CD4-positive, alpha-beta T cell treated with Interleukin-17A for 4 hours (primary cell): ENCODE measurements around the gene ZNF85.
"Not testable (repeated sequence)": the region's sequence is repeated elsewhere in the genome, so short reads cannot be mapped to it uniquely, and the experiment has no call there.

Experiments
- DNase-seq: peaks from one replicate; pipeline ENCODE4 v3.0.0-alpha.2; 2020; ENCODE audit warnings: mixed read lengths

The ZNF85 gene

DNA sequence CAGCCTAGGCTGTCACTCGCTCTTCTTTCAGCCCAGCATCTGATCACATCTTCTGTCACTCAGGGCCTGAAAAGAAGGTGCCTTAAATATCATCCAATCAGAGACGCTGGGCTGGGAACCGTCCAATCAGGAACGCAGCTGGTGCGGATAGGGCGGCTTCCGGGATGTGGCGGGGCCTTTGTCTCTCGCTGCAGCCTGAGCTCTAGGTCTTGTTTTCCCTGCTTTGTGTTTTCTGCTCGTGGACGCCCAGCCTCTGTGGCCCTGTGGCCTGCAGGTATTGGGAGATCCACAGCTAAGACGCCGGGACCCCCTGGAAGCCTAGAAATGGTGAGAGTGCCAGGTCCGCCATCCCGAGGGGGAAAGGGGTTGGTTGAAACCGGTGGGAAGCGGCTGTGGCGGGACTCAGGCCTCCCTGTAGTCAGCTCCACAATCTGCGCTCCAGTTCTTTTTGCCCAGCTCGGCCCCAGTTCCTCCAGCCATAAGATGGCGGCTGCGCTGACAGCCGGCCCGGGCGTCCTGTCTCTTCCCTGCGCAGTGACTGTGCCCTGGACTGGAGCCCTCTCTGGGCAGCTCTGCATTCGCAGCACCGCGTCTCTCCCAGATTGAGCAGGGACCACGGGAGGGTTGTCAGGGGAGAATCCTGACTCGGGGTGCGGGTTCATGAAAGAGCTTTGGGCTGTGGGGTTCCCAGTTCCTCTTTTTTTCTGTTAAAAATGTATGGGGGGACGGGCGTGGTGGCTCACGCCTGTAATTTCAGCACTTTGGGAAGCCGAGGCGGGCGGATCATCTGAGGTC lies at the start of gene ZNF85:
ZNF85 (plus strand) TSS at position 175 of the 795 bp plus-strand sequence; CDS start at position 325, 150 bp downstream.
- DNase-seq, result peak; percentile 87

DNA sequence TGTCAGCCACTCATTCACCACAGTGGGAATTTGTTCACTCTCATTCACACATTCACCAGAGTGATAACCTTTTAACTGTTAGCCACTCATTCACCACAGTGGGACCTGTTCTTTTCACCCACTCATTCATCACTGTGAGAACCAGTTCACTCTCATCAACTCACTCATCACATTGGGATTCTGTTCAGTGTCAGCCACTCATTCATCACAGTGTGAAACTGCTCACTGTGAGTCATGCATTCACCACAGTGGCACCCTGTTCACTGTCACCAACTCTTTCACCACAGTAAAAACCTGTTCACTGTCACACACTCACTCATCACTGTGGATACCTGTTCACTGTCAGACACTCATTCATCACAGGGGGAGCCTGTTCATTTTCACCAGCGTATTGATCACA lies 43.5 kb upstream of the ZNF85 start:
- DNase-seq, result no peak

DNA sequence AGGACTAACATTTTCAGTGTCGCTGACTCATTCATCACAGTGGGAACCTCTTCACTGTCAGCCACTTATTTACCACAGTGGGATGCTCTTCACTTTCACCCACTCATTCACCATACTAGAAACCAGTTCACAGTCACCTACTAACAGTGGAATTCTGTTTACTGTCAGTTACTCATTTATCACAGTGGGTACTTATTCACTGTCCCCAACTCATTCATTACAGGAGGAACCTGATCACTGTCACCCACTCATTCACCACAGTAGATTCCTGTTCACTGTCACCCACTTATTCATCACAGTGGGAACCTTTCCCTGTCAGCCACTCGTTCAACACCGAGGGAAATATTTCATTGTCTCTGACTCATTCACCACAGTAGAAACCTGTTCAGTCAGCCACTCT lies 10.1 kb upstream of the ZNF85 start:
- DNase-seq, result no peak

DNA sequence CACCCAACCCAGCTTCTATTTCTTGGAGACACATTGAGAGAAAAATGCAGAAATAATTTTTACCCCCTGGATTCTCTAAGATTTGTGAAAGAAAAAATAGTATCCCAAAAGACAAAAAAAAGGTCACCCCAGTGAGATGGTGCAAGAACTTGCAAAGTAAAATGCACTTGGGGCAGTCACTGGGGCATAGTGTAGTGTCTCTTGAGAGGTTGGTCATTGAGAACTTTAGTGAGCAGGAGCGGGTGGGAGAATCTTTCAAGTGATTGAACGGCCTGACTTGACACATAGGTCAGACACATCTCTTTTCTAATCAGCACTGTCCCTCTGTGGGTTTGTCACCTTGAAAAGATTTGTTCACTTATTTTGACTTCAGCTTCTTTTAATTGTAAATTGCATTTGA lies 2.4 kb downstream of the ZNF85 start:
- DNase-seq, result no peak

DNA sequence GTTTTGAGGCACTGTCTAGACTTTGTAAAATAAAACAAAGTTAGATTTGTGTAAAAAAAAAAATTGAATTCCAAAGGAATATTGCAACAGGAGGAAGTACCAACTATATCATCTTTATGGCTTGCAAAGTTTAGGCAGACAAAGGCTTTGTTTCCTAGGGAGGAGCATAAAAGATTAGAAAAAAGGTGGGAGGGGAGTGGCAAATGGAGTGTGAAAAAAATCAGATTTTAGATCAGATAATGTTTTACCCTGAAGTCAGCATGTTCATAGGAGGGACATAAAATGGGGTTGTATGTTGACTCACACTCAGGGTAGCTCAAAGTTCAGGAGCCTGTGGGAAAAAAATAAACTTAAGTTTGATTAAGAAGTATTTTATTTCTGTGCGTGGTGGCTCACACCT lies 3.7 kb downstream of the ZNF85 start:
- no peak for DNase-seq

DNA sequence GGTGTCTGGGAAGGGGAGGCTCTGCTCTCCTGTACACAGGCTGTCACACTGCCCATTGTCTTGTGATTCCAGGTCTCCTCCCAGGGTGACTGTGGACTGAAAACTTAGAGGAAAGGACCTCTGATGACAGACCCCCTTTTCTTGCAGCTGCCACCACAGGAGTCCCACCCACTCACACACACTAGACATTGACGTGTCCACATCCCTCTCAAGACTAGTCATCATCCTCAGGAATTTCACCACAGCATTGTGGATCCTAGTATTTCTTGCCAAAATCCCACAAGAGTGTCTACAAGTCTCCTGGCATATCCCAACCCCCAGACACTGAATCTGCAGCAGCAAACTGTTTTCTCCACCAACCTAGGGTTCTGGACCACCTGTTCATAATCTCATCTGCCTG lies 5.3 kb downstream of the ZNF85 start:
- no peak for DNase-seq

DNA sequence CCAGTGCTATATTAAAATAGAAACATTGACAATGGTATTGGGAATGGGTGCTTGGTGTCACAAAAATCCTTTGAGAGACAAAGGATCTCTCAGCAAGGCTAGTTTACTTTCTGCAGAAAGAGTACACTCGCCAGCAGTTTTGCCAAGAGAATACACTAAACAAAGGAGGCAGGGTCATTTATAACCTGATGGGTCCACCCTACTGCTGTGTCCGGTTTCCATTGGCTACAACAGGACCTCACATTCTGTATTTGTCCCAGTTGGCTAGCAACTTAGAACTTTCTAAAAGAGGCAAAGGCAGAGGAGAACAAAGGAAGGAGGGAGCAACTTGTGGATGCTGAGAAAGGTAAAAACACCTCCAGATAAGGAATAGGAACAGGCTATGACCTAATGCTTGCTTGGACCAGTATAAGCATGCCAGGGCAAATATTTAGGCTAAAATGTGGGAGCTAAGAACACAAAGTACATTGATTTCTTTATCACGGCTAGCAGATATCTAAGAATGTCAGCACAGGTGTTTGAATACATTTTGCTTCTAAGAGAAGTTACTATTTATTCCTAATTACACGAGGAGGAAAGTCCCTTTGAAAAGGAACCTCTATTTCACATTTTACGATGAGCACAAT lies 13.4 kb downstream of the ZNF85 start:
- DNase-seq, result not testable (repeated sequence)

DNA sequence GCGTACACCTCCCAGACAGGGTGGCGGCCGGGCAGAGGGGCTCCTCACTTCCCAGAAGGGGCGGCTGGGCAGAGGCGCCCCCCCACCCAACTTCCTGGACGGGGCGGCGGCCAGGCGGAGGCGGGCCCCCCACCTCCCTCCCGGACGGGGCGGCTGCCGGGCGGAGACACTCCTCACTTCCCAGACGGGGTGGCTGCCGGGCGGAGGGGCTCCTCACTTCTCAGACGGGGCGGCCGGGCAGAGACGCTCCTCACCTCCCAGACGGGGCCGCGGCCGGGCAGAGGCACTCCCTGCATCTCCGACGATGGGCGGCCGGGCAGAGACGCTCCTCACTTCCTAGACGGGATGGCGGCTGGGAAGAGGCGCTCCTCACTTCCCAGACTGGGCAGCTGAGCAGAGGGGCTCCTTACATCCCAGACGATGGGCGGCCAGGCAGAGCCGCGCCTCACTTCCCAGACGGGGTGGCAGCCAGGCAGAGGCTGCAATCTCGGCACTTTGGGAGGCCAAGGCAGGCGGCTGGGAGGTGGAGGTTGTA lies 29.6 kb downstream of the ZNF85 start:
- not testable (repeated sequence) for DNase-seq

DNA sequence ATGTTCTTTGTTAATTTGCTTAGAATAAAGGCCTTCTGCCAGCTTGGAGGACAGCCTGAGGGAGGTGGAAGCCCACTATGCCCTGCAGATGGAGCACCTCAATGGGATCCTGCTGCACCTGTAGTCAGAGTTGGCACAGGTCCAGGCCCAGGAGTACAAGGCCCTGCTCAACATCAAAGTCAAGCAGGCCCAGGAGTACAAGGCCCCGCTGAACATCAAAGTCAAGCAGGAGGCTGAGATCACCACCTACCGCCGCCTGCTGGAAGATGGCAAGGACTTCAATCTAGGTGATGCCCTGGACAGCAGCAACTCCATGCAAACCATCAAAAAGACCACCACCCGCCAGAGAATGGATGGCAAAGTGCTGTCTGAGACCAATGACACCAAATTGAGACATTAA lies 41.7 kb downstream of the ZNF85 start:
- peak; percentile 12 for DNase-seq

DNA sequence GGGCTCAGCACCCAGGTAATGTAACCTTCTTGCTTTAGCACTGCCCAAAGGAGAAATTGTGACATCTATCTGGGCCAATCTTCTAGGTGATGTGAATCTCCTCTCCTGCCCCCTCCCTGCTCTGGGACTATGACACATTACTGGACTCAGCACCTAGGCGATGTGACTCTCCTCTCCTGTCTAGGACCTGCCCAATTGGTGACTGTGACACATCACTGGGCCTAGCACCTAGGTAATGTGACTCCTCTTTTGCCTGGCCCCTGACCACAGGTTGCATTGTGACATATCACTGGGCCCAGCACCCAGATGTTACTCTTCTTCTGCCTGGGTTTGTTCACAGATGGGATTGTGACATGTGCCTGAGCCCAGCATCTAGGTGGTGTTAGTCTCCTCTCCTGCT lies 45.0 kb downstream of the ZNF85 start:
- no peak for DNase-seq

DNA sequence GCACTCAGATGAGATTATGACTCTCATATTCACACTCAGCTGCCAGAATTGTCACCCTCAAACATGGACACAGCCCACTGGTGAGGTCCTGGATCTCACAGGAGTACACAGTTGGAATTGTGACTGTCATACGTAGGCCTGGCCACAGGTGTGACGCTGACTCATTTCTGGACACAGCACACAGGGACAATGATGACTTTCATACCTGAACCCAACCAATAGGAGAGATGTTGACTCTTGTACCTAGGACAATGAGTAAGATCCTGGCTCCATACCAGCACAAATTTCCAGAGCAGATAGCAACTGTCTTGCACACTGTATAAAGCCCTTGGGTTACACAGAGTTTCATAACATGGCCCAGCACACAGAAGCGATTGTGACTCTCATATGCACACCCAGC lies 46.4 kb downstream of the ZNF85 start:
- no peak for DNase-seq

DNA sequence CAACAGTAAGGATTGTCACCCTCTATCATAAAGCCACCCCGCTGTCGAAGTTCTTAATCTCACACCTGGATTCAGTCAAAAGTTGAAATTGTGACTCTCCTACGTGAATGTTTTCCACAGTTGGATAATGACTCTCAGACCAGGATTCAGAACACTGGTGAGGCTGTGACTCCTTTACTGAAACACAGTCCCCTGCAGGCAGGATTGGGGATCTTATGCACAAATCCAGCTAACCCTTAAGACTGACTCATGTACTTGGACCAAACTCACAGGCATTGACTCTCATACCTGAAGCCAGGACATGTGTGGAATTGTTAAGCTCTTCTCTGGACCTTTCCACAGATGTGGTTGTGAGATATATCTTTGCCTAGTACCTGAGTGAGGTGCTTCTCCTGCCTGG lies 46.8 kb downstream of the ZNF85 start:
- DNase-seq, result no peak

DNA sequence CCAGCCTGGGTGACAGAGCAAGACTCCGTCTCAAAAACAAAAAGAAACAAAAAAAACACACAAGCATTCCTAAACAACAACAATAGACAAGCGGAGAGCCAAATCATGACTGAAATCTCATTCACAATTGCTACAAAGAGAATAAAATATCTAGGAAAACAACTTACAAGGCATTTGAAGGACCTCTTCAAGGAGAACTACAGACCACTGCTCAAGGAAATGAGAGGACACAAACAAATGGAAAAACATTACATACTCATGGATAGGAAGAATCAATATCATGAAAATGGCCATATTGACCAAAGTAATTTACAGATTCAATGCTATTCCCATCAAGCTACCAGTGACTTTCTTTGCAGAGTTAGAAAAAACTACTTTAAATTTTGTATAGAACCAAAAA lies 69.7 kb downstream of the ZNF85 start:
- not testable (repeated sequence) for DNase-seq

DNA sequence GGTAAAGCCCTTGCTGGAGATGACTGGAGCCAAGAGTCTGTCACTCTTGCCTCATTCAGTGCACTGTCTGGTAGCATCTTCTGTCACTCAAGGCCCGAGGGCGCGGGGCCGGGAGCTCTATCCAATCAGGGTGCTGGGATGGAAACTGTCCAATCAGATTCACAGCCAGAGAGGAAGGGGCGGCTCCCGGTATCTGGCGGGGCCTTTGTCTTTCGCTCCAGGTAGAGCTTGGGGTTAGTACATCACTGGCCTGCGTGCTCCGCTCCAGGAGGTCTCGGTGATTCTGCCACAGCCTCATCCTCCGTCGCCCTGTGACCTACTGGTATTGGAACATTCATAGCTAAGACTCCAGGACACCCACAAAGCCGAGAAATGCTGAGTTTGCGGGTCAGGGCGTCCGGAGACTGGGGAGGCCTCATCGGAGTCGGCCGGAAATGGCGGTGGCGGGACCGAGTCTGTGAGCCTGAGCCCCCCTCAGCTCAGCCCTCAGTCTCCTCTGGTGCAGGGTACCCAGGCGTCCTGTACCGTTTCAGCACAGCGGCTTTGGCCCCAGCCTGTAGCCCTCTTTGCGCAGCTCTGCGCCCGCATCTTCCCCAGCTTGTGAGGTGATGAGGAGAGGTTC lies 76.8 kb downstream of the ZNF85 start:
- peak; percentile 84 for DNase-seq
